SKM-1 treated with dmso at 0.1 percent for 144 hours (cell line): ENCODE data around the gene STK38L.

Source experiments
- DNase-seq: peaks from one replicate; lab custom pipeline; 2025; ENCODE audit not compliant: unreplicated experiment; lab: John Stamatoyannopoulos, UW

STK38L gene

DNA sequence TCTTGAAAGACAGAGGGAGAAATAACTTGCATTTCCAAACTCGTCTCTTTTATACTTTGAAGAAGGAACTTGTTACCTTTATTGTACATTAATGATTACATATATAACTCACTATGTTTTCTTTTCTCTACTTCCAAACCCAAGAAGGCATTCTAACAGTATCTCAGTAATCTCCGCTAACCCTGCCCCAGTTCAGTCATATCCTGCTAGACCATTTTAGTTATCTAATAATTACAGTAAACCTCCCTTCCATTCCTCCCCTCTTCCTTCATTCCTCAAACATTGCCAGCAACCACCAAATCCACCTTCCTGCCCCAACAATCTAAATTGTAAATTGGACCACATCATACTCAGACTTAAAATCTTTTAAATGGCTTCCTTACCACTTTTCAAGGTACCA is 30.6 kb downstream of the STK38L start:
- DNase-seq = no peak

DNA sequence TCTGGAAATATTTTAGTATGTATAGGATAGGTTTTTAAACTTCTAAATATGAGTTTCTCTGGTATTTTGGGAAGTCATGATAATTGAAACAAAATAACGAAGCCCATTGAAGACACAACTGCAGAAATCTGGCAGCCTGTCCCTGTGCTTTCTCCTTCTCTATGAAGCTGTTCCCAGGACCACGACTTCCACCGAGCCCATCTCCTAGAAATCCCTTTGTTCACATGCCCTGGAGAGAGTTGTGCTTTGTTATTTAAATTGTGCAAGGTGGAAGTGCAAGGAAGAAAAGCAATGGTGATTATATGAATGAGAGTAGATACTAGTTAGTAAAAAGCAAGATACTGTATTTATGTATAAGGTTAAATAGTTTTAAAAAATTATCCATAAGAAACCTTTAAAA is 32.2 kb downstream of the STK38L start:
- DNase-seq = no peak

DNA sequence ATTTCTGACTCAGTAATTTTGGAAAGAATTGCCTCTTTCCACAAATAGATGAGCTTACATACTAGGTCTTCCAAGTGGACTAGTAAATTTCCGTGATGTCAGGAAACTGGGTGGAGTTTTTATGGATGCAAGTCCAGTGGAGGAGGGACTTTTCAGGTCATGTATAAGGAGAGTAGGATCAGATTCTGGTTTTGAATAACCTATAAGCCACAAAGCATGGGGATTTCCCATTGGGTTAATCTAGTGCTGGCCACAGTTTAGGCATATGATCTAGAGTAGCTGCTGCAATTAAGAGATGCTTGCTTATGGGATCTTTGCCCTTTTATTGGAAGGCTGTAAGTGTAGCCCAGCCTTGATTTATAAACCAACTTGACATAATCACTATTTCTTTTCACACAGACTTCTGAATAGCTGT is 33.8 kb downstream of the STK38L start:
- DNase-seq = no peak

DNA sequence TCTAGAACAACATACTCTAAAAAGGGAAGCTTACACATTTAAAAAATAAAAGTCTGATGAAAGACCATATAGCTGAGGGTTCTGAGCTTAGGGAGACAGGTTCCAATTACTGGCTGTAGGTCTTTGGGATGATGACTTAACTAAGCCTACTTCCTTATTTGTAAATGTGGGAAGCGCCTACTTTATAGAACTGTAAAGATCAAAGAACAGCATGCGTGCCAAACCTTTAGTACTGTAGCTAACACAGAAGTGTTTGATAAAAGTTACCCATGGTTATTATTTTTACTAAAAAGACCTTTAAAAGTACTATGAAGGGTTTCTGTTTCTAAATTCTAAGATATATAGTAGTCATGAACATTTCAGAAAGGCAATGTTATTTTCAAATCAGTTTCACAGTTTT is 35.7 kb downstream of the STK38L start:
- DNase-seq = peak; percentile 27

DNA sequence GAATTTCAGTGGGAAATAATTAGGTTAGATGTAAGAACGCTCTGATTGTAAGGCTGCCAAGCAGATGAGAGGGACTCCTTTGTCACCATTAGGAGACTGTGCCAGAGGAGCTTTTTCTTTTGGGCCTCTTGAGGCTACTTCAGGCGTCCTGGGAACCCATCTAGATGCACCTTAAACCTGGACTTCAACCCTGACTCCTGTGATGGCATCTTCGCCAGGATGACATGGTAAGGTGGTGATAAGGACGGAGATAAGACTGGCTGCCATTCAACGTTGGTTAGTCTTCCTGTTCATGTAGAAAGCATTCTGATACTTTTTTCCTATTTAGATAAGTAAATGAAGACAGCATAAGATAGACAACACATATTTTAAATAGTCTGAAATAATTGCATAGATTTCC is 36.3 kb downstream of the STK38L start:
- no peak for DNase-seq

DNA sequence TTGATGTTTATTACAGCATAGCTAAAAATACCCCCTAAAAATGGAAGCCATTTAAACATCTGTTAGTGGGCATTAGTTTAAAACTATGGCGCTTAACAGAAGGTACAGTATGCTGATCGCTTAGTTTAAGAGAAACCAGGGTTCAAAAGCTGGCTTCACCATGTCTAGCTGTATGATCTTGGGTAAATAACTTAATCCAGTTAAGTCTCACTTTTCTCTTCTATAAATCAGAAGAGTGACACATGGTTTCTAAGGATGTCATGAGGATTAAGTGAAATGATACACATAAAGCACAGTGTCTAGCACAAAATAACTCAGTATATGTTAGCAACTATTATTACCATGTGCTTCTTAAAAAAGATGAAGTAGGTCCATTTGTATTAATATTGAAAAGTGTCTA is 38.7 kb downstream of the STK38L start:
- no peak for DNase-seq

DNA sequence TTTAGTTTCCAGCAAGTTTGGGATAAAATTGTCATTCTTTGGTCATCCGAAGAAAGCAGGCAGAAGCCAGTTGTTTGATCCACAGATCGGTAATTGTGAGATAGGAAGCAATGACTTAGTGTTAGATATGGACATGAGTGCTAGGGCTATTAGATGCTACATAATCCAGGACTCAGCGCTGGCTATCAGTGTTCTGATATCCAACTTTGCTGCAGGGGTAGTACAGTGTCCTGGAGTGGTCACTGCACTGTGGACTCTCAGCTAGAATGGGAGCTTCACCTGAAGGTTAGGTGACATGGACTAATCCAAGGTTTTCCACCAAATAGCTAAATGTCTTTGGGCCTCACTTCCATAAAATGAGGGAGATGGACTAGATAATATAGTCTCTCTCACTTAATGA is 39.9 kb downstream of the STK38L start:
- DNase-seq = no peak

DNA sequence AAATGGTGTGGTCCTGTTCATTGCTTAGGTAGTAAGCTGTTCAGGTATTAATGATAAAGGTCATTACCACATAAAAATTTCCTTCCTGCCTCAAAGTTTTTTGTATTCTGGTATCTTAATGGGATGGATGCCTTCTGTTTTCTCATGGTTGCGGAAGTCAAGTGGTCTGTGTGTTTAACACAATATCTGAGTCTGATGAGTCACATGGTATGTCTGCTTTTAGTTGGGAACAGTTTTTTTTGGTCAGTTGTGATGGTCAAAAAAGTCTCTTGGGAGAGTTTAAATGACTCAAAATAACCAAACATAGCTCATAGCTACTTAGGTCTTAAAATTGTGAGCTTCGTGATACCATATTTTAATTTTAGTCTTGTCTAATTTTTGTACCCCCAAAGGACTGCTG is 40.7 kb downstream of the STK38L start:
- no peak for DNase-seq

DNA sequence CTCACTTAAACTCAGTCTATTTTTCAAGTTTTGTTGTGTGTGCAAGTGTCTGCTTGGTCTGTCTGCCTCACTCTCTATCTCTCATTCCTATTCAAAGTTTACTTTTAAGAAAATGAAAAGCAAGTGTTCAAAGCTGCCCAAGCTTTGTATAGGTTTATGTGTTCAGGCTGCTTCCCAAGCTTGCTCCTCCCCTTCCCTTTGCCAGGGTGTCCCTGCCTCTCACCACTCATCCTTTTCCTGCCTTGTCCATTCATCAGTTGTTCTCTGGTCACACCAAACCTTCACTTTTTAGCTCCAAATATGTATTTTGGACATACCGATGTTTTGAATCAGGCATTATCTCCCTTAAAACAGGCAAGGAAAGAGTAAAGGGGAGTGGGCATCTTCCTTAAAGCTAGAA is 41.3 kb downstream of the STK38L start:
- no peak for DNase-seq

DNA sequence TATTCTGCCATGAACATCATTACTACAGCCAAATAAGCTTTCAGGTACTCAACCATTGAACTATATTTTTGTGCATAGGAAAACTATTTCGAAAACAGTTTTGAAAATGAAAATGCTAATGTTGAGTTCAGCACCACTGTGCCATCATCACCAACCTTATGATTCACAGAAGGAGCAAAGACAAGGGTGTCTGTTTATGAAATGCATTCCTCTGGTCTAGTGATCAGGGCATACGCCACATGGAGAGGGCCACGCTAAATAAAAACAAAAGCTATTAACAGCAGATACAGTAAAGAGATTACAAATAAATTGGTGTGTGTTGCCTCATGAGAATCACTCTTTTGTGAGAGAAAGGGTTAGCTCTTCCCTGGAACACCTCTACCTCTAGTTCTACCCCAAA is 45.3 kb downstream of the STK38L start:
- DNase-seq = no peak

DNA sequence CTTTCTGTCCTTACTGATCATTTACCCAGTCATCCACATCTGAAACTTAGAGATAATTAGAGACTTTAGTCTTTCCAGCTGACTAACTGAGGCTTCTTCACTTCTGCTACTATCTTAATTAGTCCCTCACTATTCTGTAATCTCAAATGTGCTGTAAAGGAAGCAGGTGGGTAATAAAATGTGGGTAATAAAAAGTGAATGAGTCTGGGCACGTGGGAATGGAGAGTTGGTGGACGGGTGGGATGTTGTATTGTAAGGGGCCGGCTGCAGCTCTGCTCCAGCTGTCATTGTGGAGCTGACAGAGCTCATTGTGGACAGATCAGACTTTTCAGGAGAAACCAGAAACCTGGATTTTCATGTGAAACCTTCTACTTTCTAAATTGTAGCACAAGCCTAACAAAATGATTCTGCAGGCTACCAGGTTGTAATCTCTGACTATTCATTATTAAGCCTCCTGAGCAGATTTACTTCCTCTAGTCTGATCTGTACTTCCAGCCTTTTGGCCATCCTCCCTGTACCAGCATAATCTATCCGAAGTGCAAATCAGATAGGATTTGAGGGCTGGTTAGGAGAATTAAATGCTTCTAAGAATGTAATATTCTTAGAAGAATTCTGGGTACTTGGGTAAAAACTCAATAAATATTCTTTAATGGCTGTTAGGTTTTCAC is 46.5 kb downstream of the STK38L start:
- DNase-seq = no peak

DNA sequence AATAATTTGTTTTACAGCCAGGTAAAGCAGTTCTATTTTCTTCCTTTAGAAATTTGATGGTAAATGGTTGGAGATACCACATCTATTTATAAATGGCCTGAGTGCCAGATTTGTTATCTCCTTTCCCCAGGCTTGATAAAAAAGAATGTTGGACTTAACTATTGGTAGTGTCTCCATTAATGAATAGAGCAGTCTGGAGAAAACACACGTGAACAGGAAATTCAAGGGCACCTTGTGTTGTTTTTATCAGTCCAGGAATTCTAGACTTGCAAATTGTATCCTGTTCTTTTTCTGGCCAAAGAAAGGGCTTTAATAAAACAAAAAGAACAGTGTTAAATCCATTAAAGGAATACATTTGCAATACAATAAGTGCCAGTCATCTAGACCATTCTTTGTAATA is 47.8 kb downstream of the STK38L start:
- DNase-seq = no peak

DNA sequence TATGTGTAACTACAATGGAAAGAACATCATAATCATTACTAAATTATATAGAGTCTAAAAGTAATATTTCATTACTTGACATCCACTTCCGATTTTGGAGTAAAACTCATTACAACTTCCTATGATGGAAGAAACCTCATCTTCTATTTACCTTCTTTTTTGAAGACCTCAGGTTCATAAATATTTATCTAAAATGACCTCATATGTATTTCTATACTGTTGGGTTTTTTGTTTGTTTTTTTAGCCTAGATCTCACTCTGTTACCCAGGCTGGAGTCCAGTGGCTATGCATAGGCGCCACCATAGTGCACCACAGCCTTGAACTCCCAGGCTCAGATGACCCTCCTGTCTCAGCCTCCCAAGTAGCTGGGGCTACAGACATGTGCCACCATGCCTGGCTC is 48.6 kb downstream of the STK38L start:
- DNase-seq = no peak

DNA sequence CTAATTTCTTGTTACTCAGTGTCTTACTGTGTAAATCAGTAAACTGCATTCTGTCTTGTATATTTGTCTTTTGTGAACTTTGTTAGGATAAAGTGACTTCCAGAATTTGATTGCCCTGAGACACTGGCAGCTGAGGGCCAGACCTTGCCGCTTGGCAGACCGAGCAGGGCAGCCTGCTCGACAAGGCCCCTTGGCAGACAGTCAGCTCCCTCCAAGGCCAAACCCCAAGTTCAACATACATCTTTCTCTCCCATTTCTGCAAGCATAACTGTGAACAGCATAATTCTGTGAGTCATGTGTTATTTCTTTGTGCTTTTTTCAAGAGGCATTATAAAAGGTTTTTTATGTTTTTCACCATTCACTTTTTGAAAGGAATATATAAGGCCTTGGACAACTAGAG is 49.4 kb downstream of the STK38L start:
- no peak for DNase-seq

DNA sequence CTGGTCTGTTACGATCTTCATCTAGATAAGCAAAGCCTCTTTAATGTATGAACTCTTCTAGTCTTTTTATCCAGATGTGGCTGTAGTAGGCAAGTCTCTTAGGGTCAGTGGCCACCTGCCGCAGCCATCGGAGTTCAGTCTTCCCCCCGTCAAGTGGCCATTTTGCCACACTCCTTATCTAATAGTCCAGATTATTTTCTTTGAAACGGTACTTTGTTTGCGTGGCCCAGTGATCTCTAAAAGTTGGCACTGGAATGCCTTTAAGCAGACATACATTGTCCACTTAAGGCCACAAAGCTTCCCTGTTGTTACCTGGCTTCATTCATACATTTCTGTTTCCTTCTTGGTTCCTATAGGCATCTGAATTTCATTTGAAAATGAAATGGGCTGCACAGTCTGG is 52.6 kb downstream of the STK38L start:
- DNase-seq = no peak

DNA sequence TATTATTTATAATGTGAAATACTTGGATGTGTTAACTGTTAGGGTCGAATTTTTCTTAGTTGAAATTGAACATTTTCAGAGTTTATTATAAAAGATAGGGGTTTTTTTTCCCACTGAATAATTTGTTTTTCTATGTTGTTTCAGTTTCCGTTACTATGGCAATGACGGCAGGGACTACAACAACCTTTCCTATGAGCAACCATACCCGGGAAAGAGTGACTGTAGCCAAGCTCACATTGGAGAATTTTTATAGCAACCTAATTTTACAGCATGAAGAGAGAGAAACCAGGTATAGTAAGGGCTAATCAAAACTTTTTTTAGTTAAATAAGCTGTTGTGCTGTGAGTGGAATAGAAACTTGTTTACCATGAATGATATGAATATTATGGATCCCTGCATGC is 53.5 kb downstream of the STK38L start:
- no peak for DNase-seq

DNA sequence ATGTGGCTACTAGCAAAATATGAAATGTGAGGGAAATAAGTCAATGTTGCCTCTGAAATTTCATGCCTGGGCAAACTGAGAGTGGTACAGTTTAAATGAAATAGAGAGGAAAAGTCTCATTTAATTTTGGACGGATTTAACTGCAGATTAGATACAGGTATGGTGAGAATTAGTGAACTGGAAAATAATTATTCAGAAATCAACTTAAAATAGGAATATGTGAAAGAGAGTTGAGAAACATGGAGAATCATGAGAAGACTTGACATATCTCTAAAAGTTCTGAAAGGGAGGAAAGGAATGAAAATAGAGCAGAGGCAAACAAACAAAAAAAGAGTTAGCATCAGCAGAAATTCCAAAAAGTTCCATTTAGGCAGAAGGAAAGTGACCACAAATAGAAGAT is 55.0 kb downstream of the STK38L start:
- DNase-seq = no peak

DNA sequence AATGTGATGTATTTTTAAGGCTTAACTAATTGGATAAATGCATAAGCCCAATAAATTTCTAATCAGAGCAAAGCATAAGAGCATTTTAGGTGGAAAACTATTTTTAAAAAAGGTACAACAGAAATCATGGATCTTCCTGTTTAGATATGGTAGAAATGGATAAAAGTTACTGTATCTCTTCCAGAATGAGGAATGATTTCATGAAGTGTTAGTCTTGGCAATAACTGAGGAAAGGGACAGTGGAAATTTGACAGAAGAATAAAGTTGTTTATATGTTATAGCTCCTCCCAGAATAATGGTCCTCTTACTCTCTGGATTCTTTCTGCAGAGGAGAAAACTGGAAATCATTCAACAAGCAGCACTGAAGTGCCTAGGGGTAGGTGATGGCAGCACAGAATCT is 56.1 kb downstream of the STK38L start:
- DNase-seq = no peak

DNA sequence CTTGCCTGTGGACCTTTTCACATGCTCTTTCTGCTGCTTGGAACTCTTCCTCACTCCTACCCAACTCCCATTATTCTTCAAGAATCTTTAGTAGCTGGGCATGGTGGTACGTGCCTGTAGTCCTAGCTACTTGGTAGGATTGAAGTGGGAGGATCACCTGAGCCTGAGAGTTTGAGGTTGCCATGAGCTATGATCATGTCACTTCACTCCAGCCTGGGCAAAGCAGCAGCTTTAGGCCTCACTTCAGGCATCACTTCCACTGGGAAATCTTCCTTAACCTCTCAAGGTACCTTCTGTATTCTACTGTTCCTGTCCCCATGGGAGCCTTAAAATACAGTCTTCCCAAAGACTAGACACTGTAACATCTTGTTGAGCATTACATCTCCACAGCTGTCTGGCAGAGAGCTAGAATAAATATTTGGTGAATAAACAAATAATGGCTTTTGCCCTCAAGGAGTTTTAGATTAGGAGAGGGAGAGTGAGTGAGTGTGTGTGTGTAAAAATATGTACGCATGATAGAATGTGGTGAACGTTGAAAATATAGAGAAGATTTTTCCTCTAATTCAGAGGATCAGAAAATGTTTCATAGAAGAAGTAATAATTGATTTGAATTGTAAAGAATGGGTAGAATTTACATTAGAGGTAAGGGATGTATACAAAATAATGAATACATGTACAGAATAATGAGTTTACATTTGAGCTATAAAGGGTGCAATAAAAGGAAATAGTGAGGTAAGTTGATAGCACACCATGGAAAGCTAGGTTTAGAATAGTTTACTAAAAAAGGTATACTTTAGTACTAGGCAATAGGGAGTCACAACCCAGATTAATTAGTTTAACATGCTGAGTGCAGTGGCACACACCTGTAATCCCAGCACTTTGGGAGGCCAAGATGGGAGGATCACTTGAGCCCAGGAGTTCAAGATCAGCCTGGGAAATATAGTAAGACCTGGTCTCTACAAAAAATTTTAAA is 59.3 kb downstream of the STK38L start:
- DNase-seq = no peak

DNA sequence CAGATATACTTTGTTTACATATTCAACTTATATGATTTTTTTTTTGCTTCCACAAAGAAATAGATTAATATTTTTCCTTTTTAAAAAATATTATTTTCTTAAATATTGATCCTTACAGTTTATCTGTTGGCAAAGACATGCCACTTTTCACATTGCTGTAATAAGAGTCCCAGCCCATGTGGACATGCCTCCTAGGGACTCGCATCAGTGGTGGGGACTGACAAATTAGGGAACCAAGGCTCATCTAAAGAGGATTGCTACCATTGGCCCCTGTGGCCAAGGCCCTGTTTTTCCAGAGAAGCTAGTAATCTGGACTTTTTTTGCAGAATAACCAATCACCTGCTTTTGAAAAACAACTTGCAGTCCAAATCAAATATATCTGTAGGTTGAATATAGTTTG is 60.8 kb downstream of the STK38L start:
- no peak for DNase-seq

DNA sequence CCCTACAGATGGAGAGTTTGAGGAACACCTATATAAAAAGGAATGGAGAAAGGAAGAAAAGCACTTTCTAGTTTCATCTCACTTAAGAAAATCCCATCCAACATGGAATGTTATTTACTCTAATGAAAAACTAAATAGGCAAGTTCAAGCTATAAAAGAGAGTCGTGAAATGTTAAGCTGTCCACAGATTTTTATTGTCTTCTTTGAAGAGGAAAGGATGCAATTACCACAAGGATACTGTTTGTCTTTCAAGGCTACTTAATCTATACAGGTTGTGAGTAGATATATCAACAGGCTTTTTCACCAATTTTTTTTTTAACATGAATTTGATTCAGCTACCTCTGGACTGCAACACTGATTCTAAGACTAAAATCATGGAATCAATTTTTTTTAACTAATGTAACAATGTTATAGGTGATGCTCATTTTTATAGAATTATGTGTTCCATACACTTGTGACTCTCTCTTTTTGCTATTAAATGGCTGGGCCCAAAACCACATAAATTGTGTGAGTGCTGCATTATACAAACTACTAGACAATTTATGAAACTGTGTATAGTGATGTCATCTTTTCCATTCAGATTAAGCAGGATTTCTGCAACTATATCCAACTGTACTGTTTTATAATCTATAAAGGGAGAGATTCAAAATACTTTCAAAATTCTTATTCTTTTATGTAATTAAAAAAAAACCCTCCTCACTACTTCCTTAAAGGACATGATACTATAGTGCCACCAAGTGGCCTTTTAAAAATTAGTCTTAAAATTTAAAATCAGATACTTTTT is 61.8 kb downstream of the STK38L start:
- DNase-seq = peak; percentile 0
